Measurements from ENCODE around the gene NDUFB10. TPM values are rescaled to one million over a fixed set of nuclear protein-coding genes. Genes with fewer than 3 reads are reported as not detected.

The NDUFB10 gene
- total RNA-seq, 1 donor = 109 TPM

DNA sequence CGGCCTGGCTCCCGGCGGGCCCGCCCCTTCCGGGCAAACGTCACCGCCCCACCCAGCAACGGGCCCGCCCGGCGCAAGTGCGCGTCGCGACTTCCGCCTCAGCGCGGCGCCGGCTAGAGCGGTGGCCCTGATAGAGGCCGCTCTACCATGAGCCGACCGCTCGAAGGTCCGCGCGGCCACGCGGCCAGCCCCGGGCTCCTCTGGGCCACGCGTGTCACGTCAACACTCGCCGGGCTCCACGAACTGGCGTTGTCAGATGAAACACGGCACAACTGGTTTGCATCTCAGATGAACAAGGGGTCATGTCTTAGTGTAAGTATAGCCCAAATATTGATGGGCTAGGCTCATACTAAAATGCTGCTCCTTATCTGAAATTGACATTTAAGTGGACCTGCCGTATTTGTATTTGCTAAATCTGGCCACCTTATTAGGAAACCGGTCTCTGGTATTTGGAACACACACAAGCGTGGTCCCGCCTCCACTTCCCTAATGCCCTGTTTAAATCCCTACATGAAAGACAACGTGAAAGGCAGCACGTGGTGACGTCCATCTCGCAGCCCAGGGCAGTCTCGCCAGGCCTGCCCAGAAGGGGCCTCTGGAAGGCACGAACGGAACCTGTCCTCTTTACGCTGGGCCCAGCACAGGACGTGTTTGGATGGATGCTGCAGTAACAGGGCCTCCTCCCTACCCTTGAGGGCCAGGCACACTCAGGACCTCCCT is 50.6 kb downstream of the NDUFB10 start, which contains the start of gene ZNF598:
TSS of gene ZNF598 (minus strand) at position 31 of the 720 bp plus-strand sequence.
- Histone ChIP-seq H3K4me1 (ENCODE audit: insufficient read depth, low read length) (peaks cover 26% of the 10 kb centered on the region), H3K27ac (ENCODE audit: low read depth, low read length) (peak within 1 kb of the TSS; percentile 88), H3K4me3 (ENCODE audit: insufficient read depth, low read length) (peak within 1 kb of the TSS; percentile 82), H3K79me2 (ENCODE audit: insufficient read depth, low read length) (peaks cover 55% of the 10 kb centered on the region), H3K36me3 (ENCODE audit: insufficient read depth, low read length) (no peaks in the 10 kb centered on the region), H2AFZ (ENCODE audit: low read length) (peak within 1 kb of the TSS; percentile 84), H3K4me2 (ENCODE audit: insufficient read depth, low read length) (peak within 1 kb of the TSS; percentile 98), H3K27me3 (ENCODE audit: insufficient read depth, low read length) (no peaks in the 10 kb centered on the region), H3K9me3 (ENCODE audit: low read depth, low read length) (no peaks in the 10 kb centered on the region), H4K20me1 (ENCODE audit: insufficient read depth, low read length) (peaks cover 40% of the 10 kb centered on the region)
- DNase-seq (ENCODE audit: insufficient read length, low spot score, missing footprints) = peak; percentile 100
- TF ChIP-seq CTCF (IDR thresholded peaks at IDR 0.05; ENCODE audit: extremely low read depth, low read depth, low read length) = no peak

Small RNAs within 50 kb of the gene (small RNA-seq; reads per million reads assigned to genes)
- not detected for gene AC005363.2
- not detected for gene SNORA10
- not detected for gene SNORA64

Other genes with a start within 250 kb of the NDUFB10 start
- gene NME3, start 188.0 kb upstream of the NDUFB10 start, total RNA-seq = 49.2 and 55.4 TPM in 2 replicates
- 10.0 and 16.3 TPM in 2 replicates for gene EME2, start 186.7 kb upstream of the NDUFB10 start, total RNA-seq
- gene MRPS34, start 186.4 kb upstream of the NDUFB10 start, total RNA-seq = 40.5 and 47.1 TPM in 2 replicates
- gene SPSB3, start 177.0 kb upstream of the NDUFB10 start, total RNA-seq = 33.6 and 42.3 TPM in 2 replicates
- gene NUBP2, start 176.6 kb upstream of the NDUFB10 start, total RNA-seq = 45.4 and 56.1 TPM in 2 replicates
- gene IGFALS, start 165.8 kb upstream of the NDUFB10 start, total RNA-seq = not detected in 2 replicates
- gene HAGH, start 132.7 kb upstream of the NDUFB10 start, total RNA-seq = 28.9 and 32.9 TPM in 2 replicates
- 63.1 and 72.7 TPM in 2 replicates for gene FAHD1, start 132.3 kb upstream of the NDUFB10 start, total RNA-seq
- not detected in 2 replicates for gene MEIOB, start 87.4 kb upstream of the NDUFB10 start, total RNA-seq
- gene HS3ST6, start 41.1 kb upstream of the NDUFB10 start, total RNA-seq = not detected in 2 replicates
- 16.2 and 18.1 TPM in 2 replicates for gene MSRB1, start 16.3 kb upstream of the NDUFB10 start, total RNA-seq
- gene RPL3L, start 4.8 kb upstream of the NDUFB10 start, total RNA-seq = not detected in 2 replicates
- 1,815 and 2,359 TPM in 2 replicates for gene RPS2, start 5.3 kb downstream of the NDUFB10 start, total RNA-seq
- gene RNF151, start 7.3 kb downstream of the NDUFB10 start, total RNA-seq = 0.36 TPM in 1 of 2 replicates, not detected in the other
- 22.4 and 26.1 TPM in 2 replicates for gene TBL3, start 12.5 kb downstream of the NDUFB10 start, total RNA-seq
- gene NOXO1, start 21.9 kb downstream of the NDUFB10 start, total RNA-seq = under 0.01 and 0.29 TPM in 2 replicates
- gene GFER, start 24.7 kb downstream of the NDUFB10 start, total RNA-seq = 8.7 and 12.1 TPM in 2 replicates
- under 0.01 and 0.59 TPM in 2 replicates for gene SYNGR3, start 30.4 kb downstream of the NDUFB10 start, total RNA-seq
- gene ZNF598, start 50.3 kb downstream of the NDUFB10 start, total RNA-seq = 17.7 and 21.0 TPM in 2 replicates
- not detected in 2 replicates for gene NPW, start 60.2 kb downstream of the NDUFB10 start, total RNA-seq
- 26.8 and 33.7 TPM in 2 replicates for gene NHERF2, start 67.4 kb downstream of the NDUFB10 start, total RNA-seq
- 22.8 and 24.8 TPM in 2 replicates for gene NTHL1, start 88.3 kb downstream of the NDUFB10 start, total RNA-seq
- gene TSC2, start 88.4 kb downstream of the NDUFB10 start, total RNA-seq = 73.1 and 78.9 TPM in 2 replicates
- gene PKD1, start 176.4 kb downstream of the NDUFB10 start, total RNA-seq = 139 and 180 TPM in 2 replicates
- gene RAB26, start 189.1 kb downstream of the NDUFB10 start, total RNA-seq = 0.36 and 0.59 TPM in 2 replicates
- gene TRAF7, start 196.2 kb downstream of the NDUFB10 start, total RNA-seq = 49.5 and 56.1 TPM in 2 replicates
- not detected in 2 replicates for gene CASKIN1, start 237.1 kb downstream of the NDUFB10 start, total RNA-seq
- gene MLST8, start 245.9 kb downstream of the NDUFB10 start, total RNA-seq = 30.8 and 44.2 TPM in 2 replicates

Data from osteoblast (primary cell).